Measurements from ENCODE around the gene CLDN5. TPM values are rescaled to one million over a fixed set of nuclear protein-coding genes. Genes with fewer than 3 reads are reported as not detected.
"Not testable (repeated sequence)": the region's sequence is repeated elsewhere in the genome, so short reads cannot be mapped to it uniquely, and the experiment has no call there.

CLDN5 gene
- total RNA-seq, 4 donors from 2014 or later = 40.4 to 108 (median 89.6) TPM

DNA sequence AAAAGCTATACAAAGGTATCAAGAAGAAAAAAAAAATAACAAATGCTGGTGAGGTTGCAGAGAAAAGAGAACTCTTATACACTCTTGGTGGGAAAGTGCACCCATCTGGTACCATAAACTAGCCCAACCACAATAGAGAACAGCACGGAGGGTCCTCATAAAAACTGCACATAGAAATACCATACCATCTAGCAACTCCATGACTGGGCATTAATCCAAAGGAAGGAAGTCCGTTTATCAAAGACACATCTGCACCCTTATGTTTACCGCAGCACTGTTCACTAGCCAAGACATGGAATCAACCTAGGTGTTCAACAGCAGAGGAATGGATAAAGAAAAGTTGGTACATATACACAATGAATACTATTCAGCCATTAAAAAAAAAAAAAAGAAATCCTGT lies 10.8 kb upstream of the CLDN5 start:
- H3K9me3 ChIP-seq = no peaks in the 10 kb centered on the region
- ATAC-seq (no peak), DNase-seq (no peak)
- H3K4me3 ChIP-seq = no peak overlapping the region
- no peak overlapping the region for H3K27ac ChIP-seq
- TF ChIP-seq POLR2A (IDR thresholded peaks at IDR 0.05) = no peak
- TF ChIP-seq, protein P1, sequence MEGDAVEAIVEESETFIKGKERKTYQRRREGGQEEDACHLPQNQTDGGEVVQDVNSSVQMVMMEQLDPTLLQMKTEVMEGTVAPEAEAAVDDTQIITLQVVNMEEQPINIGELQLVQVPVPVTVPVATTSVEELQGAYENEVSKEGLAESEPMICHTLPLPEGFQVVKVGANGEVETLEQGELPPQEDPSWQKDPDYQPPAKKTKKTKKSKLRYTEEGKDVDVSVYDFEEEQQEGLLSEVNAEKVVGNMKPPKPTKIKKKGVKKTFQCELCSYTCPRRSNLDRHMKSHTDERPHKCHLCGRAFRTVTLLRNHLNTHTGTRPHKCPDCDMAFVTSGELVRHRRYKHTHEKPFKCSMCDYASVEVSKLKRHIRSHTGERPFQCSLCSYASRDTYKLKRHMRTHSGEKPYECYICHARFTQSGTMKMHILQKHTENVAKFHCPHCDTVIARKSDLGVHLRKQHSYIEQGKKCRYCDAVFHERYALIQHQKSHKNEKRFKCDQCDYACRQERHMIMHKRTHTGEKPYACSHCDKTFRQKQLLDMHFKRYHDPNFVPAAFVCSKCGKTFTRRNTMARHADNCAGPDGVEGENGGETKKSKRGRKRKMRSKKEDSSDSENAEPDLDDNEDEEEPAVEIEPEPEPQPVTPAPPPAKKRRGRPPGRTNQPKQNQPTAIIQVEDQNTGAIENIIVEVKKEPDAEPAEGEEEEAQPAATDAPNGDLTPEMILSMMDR (IDR thresholded peaks at IDR 0.05 in 4 of 5, conservative IDR thresholded peaks at IDR 0.05 in 1 of 5) = no peak
- in situ Hi-C loops (cut with MboI; ENCODE audit: low sequenced_read_pairs in 4 of 4) (no loop called here), intact Hi-C loops (cut with DNase I; ENCODE audit: low total_unique reads) (no loop called here)
- no peaks in the 10 kb centered on the region for H3K36me3 ChIP-seq
- peaks cover 0 to 3% (median 0%) of the 10 kb centered on the region in 3 donors for H3K27me3 ChIP-seq
- H3K4me1 ChIP-seq = no peaks in the 10 kb centered on the region

DNA sequence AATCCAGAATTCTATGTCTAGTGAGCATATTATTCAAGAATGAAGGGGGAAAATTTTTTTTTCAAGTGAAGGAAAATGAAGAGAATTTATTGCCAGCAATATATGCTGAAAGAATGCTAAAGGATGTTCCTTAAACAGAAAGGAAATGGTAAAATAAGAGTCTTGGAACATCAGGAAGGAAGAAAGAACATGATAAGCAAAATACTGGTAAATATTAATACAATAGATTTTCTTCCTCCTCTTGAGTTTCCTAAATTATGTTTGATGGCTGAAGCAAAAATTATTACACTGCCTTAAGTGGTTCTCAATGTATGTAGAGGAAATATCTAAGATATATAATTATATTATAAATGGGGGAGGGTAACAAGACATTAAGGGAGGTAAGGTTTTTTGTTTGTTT lies 9.6 kb upstream of the CLDN5 start:
- Histone ChIP-seq H3K36me3 (no peaks in the 10 kb centered on the region), H3K4me1 (no peaks in the 10 kb centered on the region), H3K4me3 (no peak overlapping the region), H3K9me3 (no peaks in the 10 kb centered on the region), H3K27me3 (peaks cover 0 to 3% (median 0%) of the 10 kb centered on the region in 3 donors), H3K27ac (no peak overlapping the region)
- in situ Hi-C loops (cut with MboI; ENCODE audit: low sequenced_read_pairs in 4 of 4) (no loop called here), intact Hi-C loops (cut with DNase I; ENCODE audit: low total_unique reads) (no loop called here)
- DNase-seq = no peak
- TF ChIP-seq, protein P1 (IDR thresholded peaks at IDR 0.05 in 4 of 5, conservative IDR thresholded peaks at IDR 0.05 in 1 of 5) = no peak
- no peak for ATAC-seq

DNA sequence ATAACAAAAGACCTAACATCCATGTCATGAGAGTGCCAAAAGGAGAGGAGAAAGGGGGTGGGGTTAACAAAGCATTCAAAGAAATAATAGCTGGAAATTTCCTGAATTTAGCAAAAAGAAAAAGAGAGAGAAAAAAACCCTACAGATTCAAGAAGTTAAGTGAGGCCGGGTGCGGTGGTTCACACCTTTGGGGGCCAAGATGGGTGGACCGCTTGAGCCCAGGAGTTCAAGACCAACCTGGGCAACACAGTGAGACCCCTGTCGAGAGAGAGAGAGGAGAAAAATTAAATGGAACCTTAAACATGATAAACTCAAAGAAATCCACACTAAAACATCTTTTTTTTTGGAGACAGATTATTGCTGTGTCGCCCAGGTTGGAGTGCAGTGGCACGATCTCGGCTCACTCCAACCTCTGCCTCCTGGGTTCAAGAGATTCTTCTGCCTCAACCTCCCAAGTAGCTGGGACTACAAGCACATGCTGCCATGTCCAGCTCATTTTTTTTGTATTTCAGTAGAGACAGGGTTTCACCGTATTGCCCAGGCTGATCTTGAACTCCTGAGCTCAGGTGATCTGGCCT lies 8.9 kb upstream of the CLDN5 start:
- in situ Hi-C loops (cut with MboI; ENCODE audit: low sequenced_read_pairs in 4 of 4) = no loop called here
- H3K27me3 ChIP-seq = peaks cover 0 to 3% (median 0%) of the 10 kb centered on the region in 3 donors

DNA sequence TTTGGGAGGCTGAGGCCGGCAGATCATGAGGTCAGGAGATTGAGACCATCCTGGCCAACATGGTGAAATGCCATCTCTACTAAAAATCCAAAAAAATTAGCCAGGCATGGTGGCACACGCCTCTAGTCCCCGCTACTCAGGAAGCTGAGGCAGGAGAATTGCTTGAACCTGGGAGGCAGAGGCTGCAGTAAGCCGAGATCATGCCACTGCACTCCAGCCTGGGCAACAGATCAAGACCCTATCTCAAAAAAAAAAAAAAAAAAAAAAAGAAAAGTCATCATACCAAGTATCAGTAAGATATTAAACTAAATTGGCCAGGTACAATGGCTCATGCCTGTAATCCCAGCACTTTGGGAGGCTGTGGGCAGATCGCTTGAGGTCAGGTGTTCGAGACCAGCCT lies 7.1 kb upstream of the CLDN5 start:
- intact Hi-C loops (cut with DNase I; ENCODE audit: low total_unique reads); H3K36me3 ChIP-seq; H3K27ac ChIP-seq; H3K27me3 ChIP-seq; H3K4me3 ChIP-seq; ATAC-seq; H3K9me3 ChIP-seq; DNase-seq; in situ Hi-C loops (cut with MboI; ENCODE audit: low sequenced_read_pairs in 4 of 4); H3K4me1 ChIP-seq: not testable (repeated sequence)

More for the DNA sequence above, 8.9 kb upstream of the CLDN5 start:
- TF ChIP-seq POLR2A (IDR thresholded peaks at IDR 0.05) = no peak
- TF ChIP-seq, protein P1 (IDR thresholded peaks at IDR 0.05 in 4 of 5, conservative IDR thresholded peaks at IDR 0.05 in 1 of 5) = no peak
- Histone ChIP-seq H3K27ac (no peak overlapping the region), H3K4me3 (no peak overlapping the region), H3K4me1 (no peaks in the 10 kb centered on the region), H3K9me3 (no peaks in the 10 kb centered on the region), H3K36me3 (no peaks in the 10 kb centered on the region)
- ATAC-seq = no peak
- no peak for DNase-seq
- intact Hi-C loops (cut with DNase I; ENCODE audit: low total_unique reads) = no loop called here

DNA sequence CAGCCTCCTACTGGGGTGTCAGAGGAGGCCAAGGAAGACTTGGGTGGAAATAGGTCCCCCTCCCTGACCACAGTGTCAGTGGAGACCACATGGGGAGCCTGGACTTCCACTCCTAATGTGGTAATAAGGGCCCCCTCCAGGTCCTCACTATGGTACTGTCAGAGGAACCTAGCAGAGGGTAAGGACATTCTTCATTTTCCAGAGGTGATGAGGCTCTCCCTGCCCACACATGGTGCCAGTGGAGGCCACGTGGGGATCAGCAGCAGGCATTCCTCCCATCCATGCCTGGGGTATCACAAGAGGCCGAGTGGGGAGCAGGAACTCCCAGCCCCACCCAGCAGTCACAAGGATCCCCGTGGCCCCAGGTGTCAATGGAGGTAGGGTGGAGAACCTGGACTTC lies 6.5 kb upstream of the CLDN5 start:
- no peaks in the 10 kb centered on the region for H3K36me3 ChIP-seq
- in situ Hi-C loops (cut with MboI; ENCODE audit: low sequenced_read_pairs in 4 of 4) (no loop called here), intact Hi-C loops (cut with DNase I; ENCODE audit: low total_unique reads) (no loop called here)
- no peaks in the 10 kb centered on the region for H3K9me3 ChIP-seq
- ATAC-seq (no peak), DNase-seq (no peak)
- no peaks in the 10 kb centered on the region for H3K4me1 ChIP-seq
- H3K4me3 ChIP-seq = no peak overlapping the region
- H3K27ac ChIP-seq = no peak overlapping the region
- H3K27me3 ChIP-seq = peaks cover 0 to 3% (median 0%) of the 10 kb centered on the region in 3 donors
- no peak for TF ChIP-seq POLR2A (IDR thresholded peaks at IDR 0.05)
- TF ChIP-seq, protein P1 (IDR thresholded peaks at IDR 0.05 in 4 of 5, conservative IDR thresholded peaks at IDR 0.05 in 1 of 5) = no peak
